Aorta (tissue), 5 donors: ENCODE results near the gene FABP1. TPM values are rescaled to one million over a fixed set of nuclear protein-coding genes. Genes with fewer than 3 reads are reported as not detected.

ENCODE experiments used
- ATAC-seq: fragments of 200-7000 bp; cut with Tn5 transposase; one replicate; pipeline ENCODE4 v1.9.1; 2022; ENCODE audit warnings: moderate library complexity; ENCODE audit not compliant: low FRiP score
- DNase-seq, 2 donors: peaks; one replicate each; pipeline ENCODE4 v3.0.0-alpha.2; 2020
- H3K27ac ChIP-seq, 2 donors: one replicate each; pipeline ENCODE4 v1.5.1; 2013; ENCODE audit warnings: low read length in 2 of 2, mild to moderate bottlenecking in 2 of 2, moderate library complexity in 2 of 2, control low read depth in 1 of 2, inconsistent platforms in 1 of 2, low read depth in 1 of 2
- H3K27me3 ChIP-seq, 2 donors: one replicate each; pipeline ENCODE4 v1.6.1; 2013; ENCODE audit warnings: control low read depth in 1 of 2, low read length in 1 of 2, mild to moderate bottlenecking in 1 of 2, moderate library complexity in 1 of 2; ENCODE audit not compliant: insufficient read depth in 2 of 2, control insufficient read depth in 1 of 2
- H3K36me3 ChIP-seq, 2 donors: one replicate each; pipeline ENCODE4 v1.6.1; 2013; ENCODE audit warnings: control low read depth in 1 of 2, low read length in 1 of 2, mild to moderate bottlenecking in 1 of 2; ENCODE audit not compliant: insufficient read depth in 2 of 2, control insufficient read depth in 1 of 2
- H3K4me1 ChIP-seq, 2 donors: one replicate each; pipeline ENCODE4 v1.6.1; 2013; ENCODE audit warnings: low read length in 2 of 2, control low read depth in 1 of 2, mild to moderate bottlenecking in 1 of 2, moderate library complexity in 1 of 2; ENCODE audit not compliant: insufficient read depth in 2 of 2, control insufficient read depth in 1 of 2
- H3K4me3 ChIP-seq, 2 donors: one replicate each; pipeline ENCODE4 v1.5.1; 2013; ENCODE audit warnings: low read length in 2 of 2, control low read depth in 1 of 2, mild to moderate bottlenecking in 1 of 2
- H3K9me3 ChIP-seq: one replicate; pipeline ENCODE4 v1.6.1; 2013; ENCODE audit warnings: mild to moderate bottlenecking, low read length; ENCODE audit not compliant: control insufficient read depth
- WGBS, 2 donors: extraction: QIAGEN DNeasy Blood & Tissue Kit; methylation state at CpG; one replicate each; pipeline ENCODE4 v1.1.7; 2013; 5-methylcytosine and 5-hydroxymethylcytosine counted together
- intact Hi-C, 2 donors: fragments of 100-400 bp; cut with DNase I; formaldehyde crosslinking; loops; one replicate each; pipeline versions ENCODE4 v1.14.2 to v1.15.0; 2022
- polyA plus RNA-seq, 2 donors: library from polyadenylated mRNA; stranded (reverse); fragments of 200-250 nt; gene quantifications; one replicate each; pipeline ENCODE4 v1.2.3, GENCODE V29; 2013
- total RNA-seq, 2 donors: library from RNA; stranded (reverse); fragmentation: NEBNext Ultra II Directional; extraction: Animal tissue kit (Norgen Biotek cat#: 25700); gene quantifications; one replicate each; pipeline ENCODE4 v1.2.1, GENCODE V29; 2021
- donor health status: healthy with polysubstance abuse.
- donor health status: Bipolar disorder and iron deficiency.
- donor health status: DM: no; HTN: no; CAD: no.
- donor health status: DM: no; HTN: no; CAD: no.
- donor health status: DM: yes; HTN: yes; CAD: no.

The FABP1 gene
- total and polyA plus RNA-seq, 4 donors: 18.8 to 2,211 TPM; not detected in 2

- WGBS, 2 donors: 82 to 84% methylated on average over 10 of the region's 10 CpGs
- intact Hi-C loops: no loop called here
- DNase-seq: no peak
- ATAC-seq: no peak
- no peak overlapping the region for H3K4me3 ChIP-seq
- H3K4me1 ChIP-seq: no peaks in the 10 kb centered on the region
- no peaks in the 10 kb centered on the region for H3K27me3 ChIP-seq
- no peaks in the 10 kb centered on the region for H3K36me3 ChIP-seq
- H3K27ac ChIP-seq: no peak overlapping the region
- peaks cover 5% of the 10 kb centered on the region for H3K9me3 ChIP-seq
These were observed 17.1 kb upstream of the FABP1 start for GRCh38 chr2:88144914-88145497.

GRCh38 chr2:88144271-88144670 lies 16.4 kb upstream of the FABP1 start:
- intact Hi-C loops: no loop called here
- Histone ChIP-seq H3K4me3 (no peak overlapping the region), H3K27ac (no peak overlapping the region), H3K9me3 (peaks cover 5% of the 10 kb centered on the region), H3K27me3 (no peaks in the 10 kb centered on the region), H3K4me1 (no peaks in the 10 kb centered on the region), H3K36me3 (no peaks in the 10 kb centered on the region)
- no peak for DNase-seq
- no peak for ATAC-seq
- WGBS, 2 donors: 64 to 78% methylated on average over 1 of the region's 1 CpG

- Histone ChIP-seq H3K4me1 (no peaks in the 10 kb centered on the region), H3K27ac (no peak overlapping the region), H3K4me3 (no peak overlapping the region), H3K27me3 (peaks cover 0 to 2% of the 10 kb centered on the region in 2 donors), H3K9me3 (peaks cover 7% of the 10 kb centered on the region), H3K36me3 (no peaks in the 10 kb centered on the region)
- intact Hi-C loops: no loop called here
- DNase-seq: no peak
- ATAC-seq: no peak
- WGBS, 2 donors: 95 to 99% methylated on average over 2 of the region's 2 CpGs
These were observed 14.1 kb upstream of the FABP1 start for GRCh38 chr2:88141952-88142351.

GRCh38 chr2:88139804-88140203 lies 11.9 kb upstream of the FABP1 start:
- ATAC-seq (no peak), DNase-seq (no peak)
- Histone ChIP-seq H3K9me3 (peaks cover 6% of the 10 kb centered on the region), H3K4me1 (no peaks in the 10 kb centered on the region), H3K4me3 (no peak overlapping the region), H3K36me3 (no peaks in the 10 kb centered on the region), H3K27me3 (peaks cover 0 to 2% of the 10 kb centered on the region in 2 donors), H3K27ac (no peak overlapping the region)
- intact Hi-C loops: no loop called here
- 81 to 87% methylated on average over 6 of the region's 6 CpGs for WGBS, 2 donors

- no peak overlapping the region for H3K27ac ChIP-seq
- no peak overlapping the region for H3K4me3 ChIP-seq
- H3K36me3 ChIP-seq: no peaks in the 10 kb centered on the region
- peaks cover 0 to 2% of the 10 kb centered on the region in 2 donors for H3K27me3 ChIP-seq
- DNase-seq (no peak), ATAC-seq (no peak)
- H3K9me3 ChIP-seq: peaks cover 6% of the 10 kb centered on the region
- H3K4me1 ChIP-seq: no peaks in the 10 kb centered on the region
- intact Hi-C loops: no loop called here
- 47% methylated on average over 2 of the region's 2 CpGs for WGBS, 2 donors
These were observed 11.4 kb upstream of the FABP1 start for GRCh38 chr2:88139203-88139702.

- no peak for ATAC-seq
- H3K27me3 ChIP-seq: peaks cover 0 to 2% of the 10 kb centered on the region in 2 donors
- 89% methylated on average over 4 of the region's 4 CpGs for WGBS, 2 donors
These were observed 10.0 kb upstream of the FABP1 start for GRCh38 chr2:88137833-88138232.

GRCh38 chr2:88136817-88137216 lies 9.0 kb upstream of the FABP1 start:
- ATAC-seq (no peak), DNase-seq (no peak)
- peaks cover 4% of the 10 kb centered on the region for H3K9me3 ChIP-seq
- H3K4me3 ChIP-seq: no peak overlapping the region
- peaks cover 0 to 2% of the 10 kb centered on the region in 2 donors for H3K27me3 ChIP-seq
- H3K4me1 ChIP-seq: no peaks in the 10 kb centered on the region
- H3K27ac ChIP-seq: no peak overlapping the region
- intact Hi-C loops: no loop called here
- 64 to 74% methylated on average over 4 of the region's 4 CpGs for WGBS, 2 donors
- H3K36me3 ChIP-seq: no peaks in the 10 kb centered on the region

More at GRCh38 chr2:88137833-88138232, 10.0 kb upstream of the FABP1 start:
- H3K36me3 ChIP-seq: no peaks in the 10 kb centered on the region
- H3K27ac ChIP-seq: no peak overlapping the region
- H3K4me1 ChIP-seq: no peaks in the 10 kb centered on the region
- H3K9me3 ChIP-seq: peaks cover 6% of the 10 kb centered on the region
- DNase-seq: no peak
- H3K4me3 ChIP-seq: no peak overlapping the region
- intact Hi-C loops: no loop called here

DNA sequence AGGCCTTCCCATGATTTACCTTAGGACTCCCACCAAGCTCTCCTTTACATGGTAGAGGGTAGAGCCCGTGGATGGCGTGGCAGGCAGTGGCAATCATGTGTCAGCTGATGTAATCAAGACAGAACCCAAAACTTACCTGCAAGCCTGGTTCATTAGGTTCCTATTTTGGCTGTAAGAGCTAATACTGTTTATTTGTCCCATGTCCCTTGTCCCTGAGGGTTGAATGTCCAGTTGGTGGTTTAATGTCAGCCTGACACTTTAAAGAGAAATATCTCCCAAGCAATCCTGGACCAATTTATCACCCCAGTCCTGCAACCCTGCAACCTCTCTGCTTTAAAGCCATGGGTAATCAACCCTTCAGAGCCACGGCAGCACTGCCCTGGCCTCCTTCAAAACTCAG lies 6.0 kb upstream of the FABP1 start:
- H3K36me3 ChIP-seq: no peaks in the 10 kb centered on the region
- no peak overlapping the region for H3K27ac ChIP-seq
- ATAC-seq (no peak), DNase-seq (no peak)
- H3K9me3 ChIP-seq: peaks cover 4% of the 10 kb centered on the region
- H3K4me3 ChIP-seq: no peak overlapping the region
- no peaks in the 10 kb centered on the region for H3K27me3 ChIP-seq
- no peaks in the 10 kb centered on the region for H3K4me1 ChIP-seq
- intact Hi-C loops: no loop called here
- WGBS, 2 donors: 71% methylated on average over 3 of the region's 3 CpGs

DNA sequence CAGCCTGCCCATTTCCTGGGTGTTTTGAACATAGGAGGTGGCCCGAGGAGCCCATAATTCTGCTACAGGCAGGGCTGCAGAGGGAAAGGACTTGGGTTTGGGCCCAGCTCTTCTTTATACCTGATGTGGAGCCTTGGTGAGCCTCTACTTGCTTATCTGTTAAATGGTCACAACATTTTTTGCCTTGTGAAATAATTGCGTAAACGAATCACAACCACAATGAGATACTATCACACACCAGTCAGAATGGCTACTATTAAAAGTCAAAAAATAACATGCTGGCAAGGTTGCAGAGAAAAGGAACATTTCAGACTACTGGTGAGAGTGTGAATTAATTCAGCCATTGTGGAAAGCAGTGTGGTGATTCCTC lies 4.1 kb upstream of the FABP1 start:
- H3K4me1 ChIP-seq: no peaks in the 10 kb centered on the region
- no peak overlapping the region for H3K4me3 ChIP-seq
- no peak for ATAC-seq
- H3K36me3 ChIP-seq: no peaks in the 10 kb centered on the region
- intact Hi-C loops: no loop called here
- no peak overlapping the region for H3K27ac ChIP-seq
- peaks cover 2% of the 10 kb centered on the region for H3K9me3 ChIP-seq
- WGBS, 2 donors: 88 to 89% methylated on average over 3 of the region's 3 CpGs
- H3K27me3 ChIP-seq: no peaks in the 10 kb centered on the region
- DNase-seq: no peak
